Activated T-cell treated with anti-CD3 and anti-CD28 coated beads, Interleukin-2, amount 50 U/mL, for 4 hours (primary cell): ENCODE measurements around the gene MCTP1. TPM values are rescaled to one million over a fixed set of nuclear protein-coding genes. Genes with fewer than 3 reads are reported as not detected.

ENCODE experiments used
- ATAC-seq, 2 donors: fragments of 200-7000 bp; cut with Tn5 transposase; one replicate each; pipeline ENCODE4 v1.10.0; 2021
- DNase-seq: peaks from one replicate; pipeline ENCODE4 v3.0.0-alpha.2; 2020
- H3K27me3 Mint-ChIP-seq: one replicate; pipeline ENCODE4 v1.8.0; 2021; ENCODE audit warnings: low read depth, mixed read lengths
- H3K36me3 Mint-ChIP-seq: one replicate; pipeline ENCODE4 v1.8.0; 2022; ENCODE audit warnings: mixed read lengths; ENCODE audit not compliant: insufficient read depth
- H3K4me1 Mint-ChIP-seq: one replicate; pipeline ENCODE4 v1.8.0; 2021; ENCODE audit warnings: low read depth, mixed read lengths
- H3K4me3 Mint-ChIP-seq: one replicate; pipeline ENCODE4 v1.8.0; 2021; ENCODE audit warnings: mild to moderate bottlenecking, moderate library complexity, mixed read lengths
- H3K9me3 Mint-ChIP-seq: one replicate; pipeline ENCODE4 v1.8.0; 2021; ENCODE audit warnings: mixed read lengths
- total RNA-seq, 3 donors: library from RNA; stranded (reverse); gene quantifications; one replicate each; pipeline ENCODE4 v1.2.1, GENCODE V29; 2021

The MCTP1 gene
- total RNA-seq, 3 donors from 2014 or later, result 0.30 to 1.1 (median 0.92) TPM

DNA sequence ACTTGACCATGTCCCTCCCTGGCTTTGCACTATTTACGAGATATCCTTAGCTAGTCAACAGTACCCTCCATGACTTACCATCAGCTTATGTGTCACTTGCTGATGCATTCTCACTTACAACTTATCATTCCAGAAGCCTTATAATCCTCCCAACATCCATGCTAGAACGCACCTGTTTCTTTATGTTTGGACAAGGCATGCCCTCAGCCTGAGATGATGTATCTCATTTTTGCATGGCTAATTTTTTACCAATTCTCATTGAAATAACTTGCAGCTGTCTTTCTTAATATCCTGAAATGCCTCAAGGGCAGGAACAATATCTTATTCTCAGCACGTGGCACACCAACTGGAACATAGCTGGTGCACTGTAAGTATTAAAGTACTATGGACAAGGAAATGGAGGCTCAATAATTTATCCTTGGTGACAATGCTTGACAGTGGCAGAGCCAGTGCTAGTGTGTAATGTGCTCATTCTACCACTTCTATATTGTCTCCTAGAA lies 384.8 kb downstream of the MCTP1 start:
- H3K9me3 Mint-ChIP-seq, result no peaks in the 10 kb centered on the region
- no peak for ATAC-seq

GRCh38 chr5:94893412-94894135 lies 391.3 kb downstream of the MCTP1 start:
- Mint-ChIP-seq H3K4me3 (no peak overlapping the region), H3K36me3 (no peaks in the 10 kb centered on the region), H3K4me1 (no peaks in the 10 kb centered on the region), H3K9me3 (no peaks in the 10 kb centered on the region), H3K27me3 (peaks cover 8% of the 10 kb centered on the region)
- no peak for DNase-seq
- no peak for ATAC-seq

More for the DNA sequence above, 384.8 kb downstream of the MCTP1 start:
- no peak for DNase-seq
- H3K4me3 Mint-ChIP-seq, result no peak overlapping the region
- H3K4me1 Mint-ChIP-seq, result no peaks in the 10 kb centered on the region
- peaks cover 2% of the 10 kb centered on the region for H3K27me3 Mint-ChIP-seq
- no peaks in the 10 kb centered on the region for H3K36me3 Mint-ChIP-seq

- Mint-ChIP-seq H3K4me1 (no peaks in the 10 kb centered on the region), H3K9me3 (no peaks in the 10 kb centered on the region), H3K4me3 (no peak overlapping the region), H3K27me3 (peaks cover 8% of the 10 kb centered on the region), H3K36me3 (no peaks in the 10 kb centered on the region)
- no peak for ATAC-seq
- DNase-seq, result no peak
Observed at GRCh38 chr5:94891972-94892371, 392.9 kb downstream of the MCTP1 start.

DNA sequence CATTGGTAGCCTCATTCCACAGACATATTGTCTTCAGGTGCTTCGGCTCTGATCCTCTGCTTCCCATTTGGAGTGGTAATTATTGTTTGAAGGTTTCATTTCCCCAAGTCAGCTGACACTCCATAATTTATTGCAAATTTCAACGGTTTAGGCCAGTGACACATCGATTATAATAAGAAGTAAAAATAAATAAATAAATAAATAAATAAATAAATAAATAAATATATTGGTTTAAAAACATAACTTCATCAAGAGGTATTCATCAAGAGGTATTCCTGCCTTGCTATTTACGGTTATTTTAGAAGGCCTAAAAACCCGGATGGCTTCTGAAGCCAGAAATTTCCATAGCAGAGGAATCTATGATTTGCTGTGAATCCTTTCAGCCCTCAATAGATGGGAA lies 393.3 kb downstream of the MCTP1 start:
- H3K27me3 Mint-ChIP-seq, result peaks cover 8% of the 10 kb centered on the region
- no peaks in the 10 kb centered on the region for H3K9me3 Mint-ChIP-seq
- no peak for DNase-seq

DNA sequence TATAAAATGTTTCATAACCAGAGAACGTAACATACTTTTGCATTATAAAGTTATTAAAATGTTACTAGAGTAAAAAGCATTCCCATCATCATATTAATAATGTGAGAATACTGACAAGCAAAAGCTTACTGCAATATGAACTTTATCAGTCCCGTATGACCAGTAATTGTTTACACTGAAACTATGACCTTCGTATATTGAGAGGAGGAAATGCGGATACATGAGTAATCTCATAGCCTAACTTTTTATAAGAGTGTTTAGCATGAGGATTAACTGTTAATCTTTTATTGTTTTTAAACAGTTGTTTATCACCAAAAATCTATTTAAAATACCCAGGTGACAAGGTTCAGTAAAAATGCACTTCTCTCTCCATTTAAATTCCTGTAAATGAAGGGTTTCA lies 394.0 kb downstream of the MCTP1 start:
- H3K27me3 Mint-ChIP-seq, result peaks cover 8% of the 10 kb centered on the region
- no peaks in the 10 kb centered on the region for H3K36me3 Mint-ChIP-seq
- H3K4me3 Mint-ChIP-seq, result no peak overlapping the region

More for the DNA sequence above, 393.3 kb downstream of the MCTP1 start:
- Mint-ChIP-seq H3K4me3 (no peak overlapping the region), H3K36me3 (no peaks in the 10 kb centered on the region), H3K4me1 (no peaks in the 10 kb centered on the region)
- no peak for ATAC-seq

DNA sequence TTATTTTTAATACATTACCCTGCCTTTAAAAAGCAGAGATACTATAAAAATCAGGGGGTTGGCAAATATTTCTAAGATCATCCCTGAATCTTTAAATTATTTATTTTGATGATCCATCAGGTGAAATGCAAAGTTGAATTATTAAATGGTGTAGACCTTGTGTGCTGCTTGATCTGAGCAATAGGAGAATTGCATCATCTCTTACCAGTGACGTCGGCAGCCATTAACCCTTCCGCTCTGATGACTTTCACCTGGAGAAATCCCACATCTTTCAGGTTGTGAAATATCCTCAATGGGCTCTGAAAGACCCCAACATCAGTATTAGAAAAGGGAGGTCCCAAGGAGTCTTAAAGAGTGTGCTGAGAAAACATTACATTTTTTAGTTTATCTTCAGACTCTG lies 396.2 kb downstream of the MCTP1 start:
- ATAC-seq, result no peak
- H3K9me3 Mint-ChIP-seq, result no peaks in the 10 kb centered on the region
- H3K4me1 Mint-ChIP-seq, result no peaks in the 10 kb centered on the region
- no peak for DNase-seq
- peaks cover 8% of the 10 kb centered on the region for H3K27me3 Mint-ChIP-seq
- H3K4me3 Mint-ChIP-seq, result no peak overlapping the region
- H3K36me3 Mint-ChIP-seq, result no peaks in the 10 kb centered on the region

More for the DNA sequence above, 394.0 kb downstream of the MCTP1 start:
- DNase-seq, result no peak
- no peak for ATAC-seq
- Mint-ChIP-seq H3K4me1 (no peaks in the 10 kb centered on the region), H3K9me3 (no peaks in the 10 kb centered on the region)

- ATAC-seq, result no peak
- Mint-ChIP-seq H3K4me3 (no peak overlapping the region), H3K36me3 (no peaks in the 10 kb centered on the region), H3K9me3 (no peaks in the 10 kb centered on the region), H3K4me1 (no peaks in the 10 kb centered on the region), H3K27me3 (peaks cover 3% of the 10 kb centered on the region)
- no peak for DNase-seq
Observed at GRCh38 chr5:94885931-94886330, 399.0 kb downstream of the MCTP1 start.

DNA sequence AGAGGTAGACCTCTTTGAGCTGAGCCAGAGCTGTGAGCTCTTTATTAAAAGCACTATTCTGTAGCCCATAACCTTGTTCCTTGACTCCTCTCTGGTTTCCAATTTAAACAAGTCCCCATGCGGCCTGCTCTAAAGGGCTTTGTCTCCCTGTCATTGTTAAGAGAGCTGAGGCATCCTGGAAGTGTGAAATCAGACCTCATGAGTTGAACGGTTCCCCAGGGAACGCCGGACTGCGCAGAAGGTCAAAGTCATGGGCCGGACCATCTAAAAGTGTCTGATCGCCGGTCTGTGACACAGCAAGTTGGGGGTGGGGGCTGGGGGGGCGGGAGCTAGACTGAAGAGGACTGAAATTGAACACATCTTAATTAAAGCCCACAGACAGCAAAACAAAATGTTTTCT lies 400.6 kb downstream of the MCTP1 start:
- Mint-ChIP-seq H3K9me3 (no peaks in the 10 kb centered on the region), H3K36me3 (no peaks in the 10 kb centered on the region), H3K27me3 (peaks cover 3% of the 10 kb centered on the region), H3K4me3 (no peak overlapping the region), H3K4me1 (no peaks in the 10 kb centered on the region)
- no peak for DNase-seq
- ATAC-seq, result no peak

GRCh38 chr5:94872526-94872925 lies 412.4 kb downstream of the MCTP1 start:
- H3K9me3 Mint-ChIP-seq, result no peaks in the 10 kb centered on the region
- no peak for DNase-seq
- ATAC-seq, result no peak
- H3K27me3 Mint-ChIP-seq, result no peaks in the 10 kb centered on the region
- no peaks in the 10 kb centered on the region for H3K4me1 Mint-ChIP-seq
- H3K4me3 Mint-ChIP-seq, result no peak overlapping the region
- no peaks in the 10 kb centered on the region for H3K36me3 Mint-ChIP-seq

DNA sequence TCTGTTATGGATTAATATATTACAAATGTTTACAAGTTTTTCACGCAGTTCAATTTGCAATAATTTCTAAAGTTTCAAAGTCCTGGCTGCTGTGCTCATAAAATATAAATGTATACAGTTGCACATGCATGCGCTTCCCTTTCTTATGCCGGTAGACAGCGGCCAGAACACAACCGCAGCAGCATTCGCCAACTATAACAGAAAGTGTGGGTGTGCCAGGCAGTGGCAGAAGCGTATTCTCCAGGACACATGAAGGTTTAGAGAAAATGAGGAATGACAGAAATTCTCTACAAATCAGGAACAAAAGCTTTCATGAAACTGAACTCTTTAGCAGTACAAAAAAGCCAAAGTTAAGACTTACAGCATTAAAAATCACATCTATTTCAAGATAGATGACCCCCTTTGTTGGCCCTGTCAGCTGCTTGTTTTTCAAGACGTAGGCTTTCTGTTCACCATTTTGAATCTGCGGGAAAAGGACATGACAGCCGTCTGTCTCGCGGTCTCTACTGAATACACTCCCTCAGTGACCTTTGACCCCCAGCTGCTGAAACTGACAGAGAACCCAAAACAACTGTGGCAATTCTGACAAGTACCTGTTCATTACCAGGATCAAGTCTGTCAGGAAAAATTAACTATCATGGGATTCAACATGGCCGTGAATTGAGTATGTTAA lies 414.2 kb downstream of the MCTP1 start:
- ATAC-seq (no peak), DNase-seq (no peak)
- Mint-ChIP-seq H3K4me1 (no peaks in the 10 kb centered on the region), H3K4me3 (no peak overlapping the region), H3K27me3 (no peaks in the 10 kb centered on the region), H3K36me3 (no peaks in the 10 kb centered on the region), H3K9me3 (no peaks in the 10 kb centered on the region)

DNA sequence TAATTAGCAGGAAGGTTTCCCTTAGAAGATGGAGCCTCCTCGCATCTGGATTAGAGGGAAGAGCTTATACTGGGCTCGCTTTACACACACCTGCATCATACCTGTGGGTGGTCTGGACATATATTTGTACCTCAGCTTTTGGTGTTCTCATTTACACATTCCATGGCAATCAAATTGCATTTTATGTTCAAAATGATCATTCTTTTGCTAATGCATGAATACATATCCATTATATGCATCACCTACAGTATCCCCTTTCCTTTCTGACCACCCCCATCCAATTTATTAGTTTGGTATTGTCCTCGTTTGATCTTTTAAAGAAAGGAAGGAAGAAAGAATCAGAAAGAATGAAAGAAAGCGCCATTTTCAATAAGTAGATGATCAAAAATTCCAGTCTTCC lies 415.0 kb downstream of the MCTP1 start:
- Mint-ChIP-seq H3K36me3 (no peaks in the 10 kb centered on the region), H3K27me3 (no peaks in the 10 kb centered on the region), H3K4me3 (no peak overlapping the region), H3K9me3 (no peaks in the 10 kb centered on the region), H3K4me1 (no peaks in the 10 kb centered on the region)
- DNase-seq (no peak), ATAC-seq (no peak)

GRCh38 chr5:94863951-94864350 lies 420.9 kb downstream of the MCTP1 start:
- Mint-ChIP-seq H3K9me3 (no peaks in the 10 kb centered on the region), H3K4me1 (no peaks in the 10 kb centered on the region), H3K27me3 (peaks cover 4% of the 10 kb centered on the region), H3K36me3 (no peaks in the 10 kb centered on the region), H3K4me3 (no peak overlapping the region)
- no peak for DNase-seq
- no peak for ATAC-seq

- no peaks in the 10 kb centered on the region for H3K9me3 Mint-ChIP-seq
- H3K36me3 Mint-ChIP-seq, result no peaks in the 10 kb centered on the region
- no peak for ATAC-seq
- H3K4me3 Mint-ChIP-seq, result no peak overlapping the region
- peaks cover 4% of the 10 kb centered on the region for H3K27me3 Mint-ChIP-seq
- no peak for DNase-seq
- H3K4me1 Mint-ChIP-seq, result no peaks in the 10 kb centered on the region
Observed at GRCh38 chr5:94857111-94857510, 427.8 kb downstream of the MCTP1 start.

- peaks cover 4% of the 10 kb centered on the region for H3K27me3 Mint-ChIP-seq
- DNase-seq, result no peak
- no peak overlapping the region for H3K4me3 Mint-ChIP-seq
- no peaks in the 10 kb centered on the region for H3K36me3 Mint-ChIP-seq
- no peaks in the 10 kb centered on the region for H3K9me3 Mint-ChIP-seq
- H3K4me1 Mint-ChIP-seq, result no peaks in the 10 kb centered on the region
- ATAC-seq, result no peak
Observed at GRCh38 chr5:94856257-94856800, 428.6 kb downstream of the MCTP1 start.

DNA sequence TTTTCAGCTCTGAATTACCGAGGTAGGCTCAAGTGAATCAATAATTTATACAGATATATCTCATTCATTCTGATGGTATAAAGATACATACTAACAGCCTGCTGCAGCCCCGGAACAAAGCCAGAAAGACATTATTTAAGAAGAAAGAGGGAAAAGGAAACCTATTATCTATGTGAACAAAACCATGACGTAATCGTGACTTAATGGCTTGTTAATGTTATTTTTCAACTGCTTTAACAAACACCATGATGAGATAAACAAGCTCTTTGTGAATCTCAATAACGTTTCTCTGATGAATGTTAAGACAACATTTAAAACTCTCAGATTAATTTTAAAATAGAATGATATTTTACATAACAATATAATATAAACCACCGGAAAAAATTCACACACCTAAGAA lies 429.4 kb downstream of the MCTP1 start:
- Mint-ChIP-seq H3K9me3 (no peaks in the 10 kb centered on the region), H3K36me3 (no peaks in the 10 kb centered on the region), H3K27me3 (no peaks in the 10 kb centered on the region), H3K4me1 (no peaks in the 10 kb centered on the region), H3K4me3 (no peak overlapping the region)
- ATAC-seq (no peak), DNase-seq (no peak)
